HepG2 (cell line): ENCODE data around the gene SLC34A2. TPM values are rescaled to one million over a fixed set of nuclear protein-coding genes. Genes with fewer than 3 reads are reported as not detected.

Experiments used
- ATAC-seq: fragments of 200-7000 bp; cut with Tn5 transposase; 3 replicates; pipeline ENCODE4 v1.9.1; 2020; ENCODE audit warnings: mild to moderate bottlenecking, moderate library complexity
- BruUV-seq: library from RNA; stranded (reverse); fragments of 400-500 nt; replicated peaks from 2 replicates; lab custom pipeline; 2021; lab: Mats Ljungman, UMichigan
- CTCF ChIA-PET: fragments of 300-600 bp; formaldehyde crosslinking; extraction: SDS; loops from one replicate; lab custom pipeline; 2021; ENCODE audit warnings: low total read pairs, inconsistent platforms, low intra/inter-chr PET ratio; lab: Yijun Ruan, JAX
- POLR2A ChIA-PET: fragments of 350-600 bp; sonication (Branson Sonifier 250); formaldehyde crosslinking; loops from one replicate; lab custom pipeline; 2020; ENCODE audit warnings: antibody characterized with exemption, inconsistent platforms; lab: Yijun Ruan, JAX
- DNase-seq: peaks from one replicate; pipeline ENCODE4 v3.0.0-alpha.2; 2015; ENCODE audit warnings: low spot score
- FAIRE-seq: peaks from 3 replicates; lab custom pipeline; 2011; peaks lifted over from hg19 to GRCh38; lab: Jason Lieb, UNC
- H2AFZ ChIP-seq: one replicate; pipeline ENCODE4 v1.6.1; 2011; ENCODE audit warnings: low read length, inconsistent platforms
- H3K27ac ChIP-seq: fragments of 300-600 bp; 3 replicates; pipeline ENCODE4 v1.8.0; 2011; ENCODE audit warnings: mixed run types, mild to moderate bottlenecking, mixed read lengths, low read length, inconsistent platforms; ENCODE audit not compliant: insufficient read depth; ENCODE audit errors: extremely low read length
- H3K27me3 ChIP-seq, 2 experiments: fragments of 200-600 bp in 1 of 2; 2 replicates in 1 of 2; 3 replicates in 1 of 2; pipeline versions ENCODE4 v1.6.0 to v1.8.0; 2011; ENCODE audit warnings: low read length in 2 of 2, mild to moderate bottlenecking in 2 of 2, moderate library complexity in 2 of 2, inconsistent platforms in 1 of 2; ENCODE audit not compliant: insufficient read depth in 2 of 2, control insufficient read depth in 1 of 2
- H3K36me3 ChIP-seq, 2 experiments: fragments of 200-600 bp in 1 of 2; replicated peaks in 1 of 2; 2 replicates in 1 of 2; 3 replicates in 1 of 2; pipeline versions ENCODE4 v1.5.1 to v1.8.0; 2011; ENCODE audit warnings: low read length in 2 of 2, inconsistent platforms in 1 of 2; ENCODE audit not compliant: insufficient read depth in 2 of 2, control insufficient read depth in 1 of 2
- H3K4me1 ChIP-seq: 2 replicates; pipeline ENCODE4 v1.5.1; 2012; ENCODE audit warnings: low read length, inconsistent platforms; ENCODE audit not compliant: insufficient read depth
- H3K4me2 ChIP-seq: 2 replicates; pipeline ENCODE4 v1.6.0; 2011; ENCODE audit warnings: low read depth, low read length, inconsistent platforms
- H3K4me3 ChIP-seq, 3 experiments: fragments of 200-600 bp in 1 of 3; sonication (generic), shearing (Covaris generic) in 1 of 3; replicated peaks in 1 of 3; 2 replicates each; pipeline ENCODE4 v1.5.1; 2011 to 2016; ENCODE audit warnings: low read length in 3 of 3, inconsistent platforms in 2 of 3, low read depth in 2 of 3, mild to moderate bottlenecking in 2 of 3, control low read depth in 1 of 3, mixed read lengths in 1 of 3; ENCODE audit not compliant: insufficient read depth in 1 of 3
- H3K79me2 ChIP-seq: one replicate; pipeline ENCODE4 v1.6.1; 2011; ENCODE audit warnings: low read length, inconsistent platforms; ENCODE audit not compliant: insufficient read depth
- H3K9ac ChIP-seq: 2 replicates; pipeline ENCODE4 v1.6.0; 2011; ENCODE audit warnings: mild to moderate bottlenecking, low read depth, low read length, inconsistent platforms; ENCODE audit not compliant: insufficient read depth
- H3K9me3 ChIP-seq: 2 replicates; pipeline ENCODE4 v1.5.1; 2012; ENCODE audit warnings: mild to moderate bottlenecking, low read length
- H4K20me1 ChIP-seq: 2 replicates; pipeline ENCODE4 v1.6.0; 2011; ENCODE audit warnings: inconsistent platforms, mild to moderate bottlenecking, low read length, moderate library complexity; ENCODE audit not compliant: insufficient read depth
- CCDC6 ChIP-seq: sonication (generic); formaldehyde crosslinking; IDR thresholded peaks from 2 replicates; pipeline ENCODE4 v1.8.1; 2022; ENCODE audit warnings: mild to moderate bottlenecking, missing genetic modification reagents, moderate library complexity
- DNMT1 ChIP-seq: sonication (generic); formaldehyde crosslinking; IDR thresholded peaks from 2 replicates; pipeline ENCODE4 v1.5.1; 2020; ENCODE audit warnings: mild to moderate bottlenecking, missing genetic modification reagents
- MEF2D ChIP-seq: sonication (generic); formaldehyde crosslinking; IDR thresholded peaks from 2 replicates; pipeline ENCODE4 v1.5.1; 2020; ENCODE audit warnings: mild to moderate bottlenecking, missing genetic modification reagents
- MNT ChIP-seq: fragments of 450-650 bp; IDR thresholded peaks from 2 replicates; pipeline ENCODE4 v1.6.1; 2016
- NCOR1 ChIP-seq: fragments of 200-600 bp; sonication (generic); IDR thresholded peaks from 2 replicates; pipeline ENCODE4 v1.7.0; 2017; ENCODE audit warnings: antibody characterized with exemption, low read length, borderline replicate concordance
- NR1H2 ChIP-seq: sonication (generic); formaldehyde crosslinking; IDR thresholded peaks from 2 replicates; pipeline ENCODE4 v1.8.1; 2022; ENCODE audit warnings: low read depth, missing genetic modification reagents, borderline replicate concordance
- SP5 ChIP-seq: IDR thresholded peaks from 2 replicates; pipeline ENCODE4 v1.6.1; 2016; ENCODE audit warnings: low read depth, borderline replicate concordance
- TRAFD1 ChIP-seq: sonication (generic); formaldehyde crosslinking; IDR thresholded peaks from 2 replicates; pipeline ENCODE4 v1.5.1; 2020; ENCODE audit warnings: missing genetic modification reagents, mild to moderate bottlenecking, borderline replicate concordance
- ZBTB25 ChIP-seq: IDR thresholded peaks from 2 replicates; pipeline ENCODE4 v1.6.1; 2018; ENCODE audit warnings: missing genetic modification reagents
- ZNF234 ChIP-seq: sonication (generic); formaldehyde crosslinking; conservative IDR thresholded peaks from 2 replicates; pipeline ENCODE4 v1.5.1; 2020; ENCODE audit warnings: mild to moderate bottlenecking, missing genetic modification reagents
- ZNF253 ChIP-seq: sonication (generic); formaldehyde crosslinking; IDR thresholded peaks from 2 replicates; pipeline ENCODE4 v1.8.0; 2022; ENCODE audit warnings: mild to moderate bottlenecking, missing genetic modification reagents, borderline replicate concordance
- WGBS: methylation state at CpG from one replicate; pipeline ENCODE4 v1.1.6; 2017; ENCODE audit warnings: low lambda C conversion rate; 5-methylcytosine and 5-hydroxymethylcytosine counted together
- in situ Hi-C: cut with HindIII; loops from 2 replicates; pipeline ENCODE4 v1.10.0; 2017; ENCODE audit warnings: low pct_unique_long_range_greater_than_20kb; ENCODE audit not compliant: extremely low pct_ligation_motif_present
- intact Hi-C: fragments of 100-400 bp; cut with micrococcal nuclease; formaldehyde crosslinking; loops from one replicate; pipeline ENCODE4 v1.10.0; 2022; ENCODE audit not compliant: unreplicated experiment
- polyA plus RNA-seq, 8 experiments: library from polyadenylated mRNA; depleted of rRNA in 3 of 8; stranded (reverse) in 7 of 8; unstranded in 1 of 8; fragments of >200 nt; fragmentation: Illumina TruSeq in 4 of 8; extraction: Trizol in 4 of 8; gene quantifications; 2 replicates each; pipeline versions ENCODE4 v1.2.1 to v1.2.3, GENCODE V29; 2011 to 2016; ENCODE audit warnings: low read depth in 4 of 8, missing spikeins in 1 of 8, mixed read lengths in 1 of 8; ENCODE audit not compliant: insufficient read depth in 1 of 8
- total RNA-seq, 5 experiments: library from RNA; depleted of rRNA; stranded (reverse); fragments of >200 nt; fragmentation: Illumina TruSeq; extraction: Trizol; gene quantifications; 2 replicates each; pipeline ENCODE4 v1.2.3, GENCODE V29; 2016; ENCODE audit warnings: low read depth in 1 of 5

Gene SLC34A2
- total and polyA plus RNA-seq, 2 of the 13 experiments (the other 11 are each of a cell fraction or from before 2014, with no cell fraction given), result not detected

- in situ Hi-C loops, result no loop called here
- FAIRE-seq, result no peak
- Histone ChIP-seq H3K27me3 (no peaks in the 10 kb centered on the region), H3K36me3 (no peaks in the 10 kb centered on the region), H3K9me3 (no peaks in the 10 kb centered on the region), H3K9ac (no peak overlapping the region), H4K20me1 (no peaks in the 10 kb centered on the region), H2AFZ (no peak overlapping the region), H3K4me1 (no peaks in the 10 kb centered on the region), H3K4me3 (no peak overlapping the region), H3K4me2 (no peak overlapping the region), H3K27ac (no peak overlapping the region), H3K79me2 (no peaks in the 10 kb centered on the region)
- 53% methylated on average over 4 of the region's 5 CpGs for WGBS
- no peak for DNase-seq
- TF ChIP-seq DNMT1 (CRISPR knock-in tag) (no peak), ZBTB25 (CRISPR knock-in tag) (no peak), CCDC6 (CRISPR knock-in tag) (no peak), ZNF234 (CRISPR knock-in tag) (no peak)
- BruUV-seq, result no TSS peak
- POLR2A ChIA-PET, result no interaction called here
- ATAC-seq, result no peak
- intact Hi-C loops, result no loop called here
- CTCF ChIA-PET, result no interaction called here
Observed at GRCh38 chr4:25677943-25678342, 22.3 kb downstream of the SLC34A2 start.

- WGBS, result 66% methylated on average over 7 of the region's 7 CpGs
- no peak for TF ChIP-seq TRAFD1
- TF ChIP-seq SP5 (CRISPR knock-in tag), result no peak
- no peak for TF ChIP-seq MNT
- TF ChIP-seq NR1H2 (CRISPR knock-in tag), result no peak
- TF ChIP-seq NCOR1, result no peak
- TF ChIP-seq MEF2D (CRISPR knock-in tag), result no peak
- no peak for TF ChIP-seq ZNF253 (CRISPR knock-in tag)
Observed at GRCh38 chr4:25687773-25688172, 32.1 kb downstream of the SLC34A2 start.

More at GRCh38 chr4:25687773-25688172, 32.1 kb downstream of the SLC34A2 start:
- H3K27ac ChIP-seq, result no peak overlapping the region
- BruUV-seq, result no TSS peak
- DNase-seq (no peak), FAIRE-seq (no peak), ATAC-seq (no peak)
- POLR2A ChIA-PET, result no interaction called here
- H3K36me3 ChIP-seq, result no peaks in the 10 kb centered on the region
- no peak overlapping the region for H3K4me3 ChIP-seq
- CTCF ChIA-PET, result no interaction called here
- no peak overlapping the region for H3K9ac ChIP-seq
- H2AFZ ChIP-seq, result no peak overlapping the region
- intact Hi-C loops (no loop called here), in situ Hi-C loops (no loop called here)
- no peaks in the 10 kb centered on the region for H3K79me2 ChIP-seq
- no peaks in the 10 kb centered on the region for H3K9me3 ChIP-seq
- no peak overlapping the region for H3K4me2 ChIP-seq
- no peaks in the 10 kb centered on the region for H3K4me1 ChIP-seq
- no peaks in the 10 kb centered on the region for H4K20me1 ChIP-seq
- H3K27me3 ChIP-seq, result no peaks in the 10 kb centered on the region
